Gastroesophageal sphincter (tissue), 3 donors: ENCODE data around the gene CNPY2.

Experiments used
- POLR2A ChIP-seq, 2 donors: fragments of 450-650 bp; IDR thresholded peaks; one replicate each; pipeline ENCODE4 v1.6.1; 2017; ENCODE audit warnings: antibody characterized with exemption in 2 of 2, mild to moderate bottlenecking in 2 of 2, moderate library complexity in 1 of 2
- TF ChIP-seq, protein P1 (sequence below), 4 experiments: fragments of 200-600 bp in 2 of 4; fragments of 450-650 bp in 2 of 4; sonication (generic) in 1 of 4; IDR thresholded peaks; one replicate each; pipeline ENCODE4 v1.5.1; 2017 to 2019; ENCODE audit warnings: antibody characterized with exemption in 4 of 4, mild to moderate bottlenecking in 2 of 4, moderate library complexity in 2 of 4

- TF ChIP-seq, protein P1, sequence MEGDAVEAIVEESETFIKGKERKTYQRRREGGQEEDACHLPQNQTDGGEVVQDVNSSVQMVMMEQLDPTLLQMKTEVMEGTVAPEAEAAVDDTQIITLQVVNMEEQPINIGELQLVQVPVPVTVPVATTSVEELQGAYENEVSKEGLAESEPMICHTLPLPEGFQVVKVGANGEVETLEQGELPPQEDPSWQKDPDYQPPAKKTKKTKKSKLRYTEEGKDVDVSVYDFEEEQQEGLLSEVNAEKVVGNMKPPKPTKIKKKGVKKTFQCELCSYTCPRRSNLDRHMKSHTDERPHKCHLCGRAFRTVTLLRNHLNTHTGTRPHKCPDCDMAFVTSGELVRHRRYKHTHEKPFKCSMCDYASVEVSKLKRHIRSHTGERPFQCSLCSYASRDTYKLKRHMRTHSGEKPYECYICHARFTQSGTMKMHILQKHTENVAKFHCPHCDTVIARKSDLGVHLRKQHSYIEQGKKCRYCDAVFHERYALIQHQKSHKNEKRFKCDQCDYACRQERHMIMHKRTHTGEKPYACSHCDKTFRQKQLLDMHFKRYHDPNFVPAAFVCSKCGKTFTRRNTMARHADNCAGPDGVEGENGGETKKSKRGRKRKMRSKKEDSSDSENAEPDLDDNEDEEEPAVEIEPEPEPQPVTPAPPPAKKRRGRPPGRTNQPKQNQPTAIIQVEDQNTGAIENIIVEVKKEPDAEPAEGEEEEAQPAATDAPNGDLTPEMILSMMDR (IDR thresholded peaks at IDR 0.05): no peak
- no peak for TF ChIP-seq POLR2A (IDR thresholded peaks at IDR 0.05)
Observed at GRCh38 chr12:56288705-56289387, 26.9 kb downstream of the CNPY2 start.
